HEK293T (cell line): ENCODE measurements around the gene PDK4.
"Not testable (repeated sequence)": the region's sequence is repeated elsewhere in the genome, so short reads cannot be mapped to it uniquely, and the experiment has no call there.

ENCODE experiments used
- ARNT ChIP-seq: fragments of 450-650 bp; IDR thresholded peaks from 2 replicates; pipeline ENCODE4 v1.6.1; 2017; ENCODE audit warnings: mild to moderate bottlenecking
- BHLHE40 ChIP-seq: fragments of 450-650 bp; IDR thresholded peaks from 2 replicates; pipeline ENCODE4 v1.6.1; 2016; ENCODE audit warnings: mild to moderate bottlenecking, moderate library complexity, borderline replicate concordance
- CTBP1 ChIP-seq: fragments of 450-650 bp; IDR thresholded peaks from 2 replicates; pipeline ENCODE4 v1.6.1; 2016; ENCODE audit warnings: borderline replicate concordance
- ELF4 ChIP-seq: fragments of 450-650 bp; IDR thresholded peaks from 2 replicates; pipeline ENCODE4 v1.6.1; 2017; ENCODE audit warnings: antibody characterized with exemption
- FOXA1 ChIP-seq: fragments of 450-650 bp; IDR thresholded peaks from 2 replicates; pipeline ENCODE4 v1.6.1; 2016; ENCODE audit warnings: mild to moderate bottlenecking
- FOXK2 ChIP-seq: fragments of 450-650 bp; IDR thresholded peaks from 2 replicates; pipeline ENCODE4 v1.6.1; 2016; ENCODE audit warnings: mild to moderate bottlenecking
- FOXM1 ChIP-seq: fragments of 450-650 bp; IDR thresholded peaks from 2 replicates; pipeline ENCODE4 v1.6.1; 2017; ENCODE audit warnings: mild to moderate bottlenecking, borderline replicate concordance
- HDGF ChIP-seq: fragments of 450-650 bp; IDR thresholded peaks from 2 replicates; pipeline ENCODE4 v1.6.1; 2017; ENCODE audit warnings: antibody characterized with exemption, borderline replicate concordance
- LEF1 ChIP-seq: fragments of 450-650 bp; IDR thresholded peaks from 2 replicates; pipeline ENCODE4 v1.6.1; 2017; ENCODE audit warnings: mild to moderate bottlenecking, borderline replicate concordance
- NFRKB ChIP-seq: fragments of 450-650 bp; IDR thresholded peaks from 2 replicates; pipeline ENCODE4 v1.6.1; 2016; ENCODE audit warnings: mild to moderate bottlenecking, moderate library complexity
- SUZ12 ChIP-seq: fragments of 450-650 bp; IDR thresholded peaks from 2 replicates; pipeline ENCODE4 v1.6.1; 2016; ENCODE audit warnings: mild to moderate bottlenecking
- TARDBP ChIP-seq: fragments of 450-650 bp; IDR thresholded peaks from 2 replicates; pipeline ENCODE4 v1.6.1; 2016
- ZNF384 ChIP-seq: fragments of 450-650 bp; IDR thresholded peaks from 2 replicates; pipeline ENCODE4 v1.6.1; 2016

DNA sequence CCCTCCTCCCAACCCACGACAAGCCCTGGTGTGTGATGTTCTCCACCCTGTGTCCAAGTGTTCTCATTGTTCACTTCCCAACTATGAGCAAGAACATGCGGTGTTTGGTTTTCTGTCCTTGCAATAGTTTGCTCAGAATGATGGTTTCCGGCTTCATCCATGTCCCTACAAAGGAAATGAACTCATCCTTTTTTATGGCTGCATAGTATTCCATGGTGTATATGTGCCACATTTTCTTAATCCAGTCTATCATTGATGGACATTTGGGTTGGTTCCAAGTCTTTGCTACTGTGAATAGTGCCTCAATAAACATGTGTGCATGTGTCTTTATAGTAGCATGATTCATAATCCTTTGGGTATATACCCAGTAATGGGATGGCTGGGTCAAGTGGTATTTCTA lies 8.5 kb upstream of the PDK4 start:
- TF ChIP-seq SUZ12, TARDBP, ELF4, CTBP1, FOXM1, HDGF, BHLHE40, LEF1, NFRKB, FOXA1, FOXK2, ZNF384, ARNT: not testable (repeated sequence)
